Measurements from ENCODE around the gene DPYSL4. TPM values are rescaled to one million over a fixed set of nuclear protein-coding genes. Genes with fewer than 3 reads are reported as not detected.
A peak's percentile ranks its signal among the peaks of the same experiment; 100 is the strongest.

Gene DPYSL4
- total RNA-seq, result 1 to 10 TPM in 2 of 3 donors, under 1 TPM in 1; 0.40 to 1.3 (median 1.0) TPM
- 0.18 TPM for total RNA-seq (2013)

DNA sequence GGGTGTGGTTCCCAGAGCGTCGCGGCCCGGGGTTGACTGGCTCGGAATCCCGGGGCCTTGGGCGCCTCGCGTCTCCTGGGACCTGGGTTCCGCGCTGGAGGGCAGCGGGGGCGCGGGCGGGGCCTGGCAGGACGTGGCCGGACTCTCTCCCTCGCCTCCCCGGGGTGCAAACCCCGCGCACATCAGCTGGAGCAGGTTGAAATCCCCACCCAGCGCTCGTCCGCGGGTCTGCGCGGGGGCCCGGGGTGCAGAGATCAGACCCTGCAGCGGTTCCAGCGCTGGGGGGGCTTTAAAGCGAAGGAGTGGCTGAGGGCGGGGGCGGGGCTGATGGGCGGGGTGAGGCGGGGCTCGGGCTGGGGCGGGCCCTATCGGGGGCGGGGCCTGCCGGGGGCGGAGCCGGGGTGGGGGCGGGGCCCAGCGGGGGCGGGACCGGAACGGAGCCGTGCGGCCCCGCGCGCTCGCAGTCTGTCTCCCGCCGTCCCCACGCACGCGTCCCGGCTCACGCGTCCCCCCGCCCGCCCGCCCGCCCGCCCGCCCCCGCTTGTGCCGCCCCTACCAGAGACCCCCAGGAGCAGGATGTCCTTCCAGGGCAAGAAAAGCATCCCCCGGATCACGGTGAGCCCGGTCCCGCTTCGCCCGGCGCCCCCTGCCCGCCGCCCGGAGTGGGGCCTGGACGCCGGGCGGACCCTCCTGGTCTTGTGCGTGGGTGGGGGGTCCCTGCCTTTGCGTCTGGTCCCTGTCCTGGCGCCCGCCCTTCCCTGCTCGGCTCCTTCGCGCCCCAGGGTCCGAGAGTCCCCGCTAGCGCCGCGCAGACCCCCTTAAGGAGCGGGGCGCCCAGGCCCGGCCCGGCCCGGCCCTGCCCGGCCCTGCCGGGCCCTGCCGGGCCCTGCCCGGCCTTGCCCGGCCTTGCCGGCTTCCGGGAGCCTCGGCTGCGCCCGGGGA, at the start of gene DPYSL4:
TSS of gene DPYSL4 (plus strand) at position 461 of the 942 bp plus-strand sequence. CDS start at position 577, 116 bp downstream.
- WGBS (ENCODE audit: insufficient coverage), result 5% methylated on average over 99 of the region's 109 CpGs
- peak; percentile 79 to 80 (median 80) for ATAC-seq
- DNase-seq, result peak in 1 of 2 donors; percentile 69
- Histone ChIP-seq H3K4me1 (ENCODE audit: control insufficient read depth, insufficient read depth, low read length) (peaks cover 23% of the 10 kb centered on the region), H3K27ac (ENCODE audit: low read length) (no peak within 1 kb of the TSS), H3K27me3 (ENCODE audit: control insufficient read depth, insufficient read depth, low read length) (peaks cover 23% of the 10 kb centered on the region), H3K4me3 (ENCODE audit: low read length) (no peak within 1 kb of the TSS), H3K36me3 (ENCODE audit: control insufficient read depth, insufficient read depth, low read length) (no peaks in the 10 kb centered on the region), H3K9me3 (ENCODE audit: control insufficient read depth, insufficient read depth, low read length) (no peaks in the 10 kb centered on the region)
- Mint-ChIP-seq H3K27me3 (ENCODE audit: low read depth in 2 of 2) (peaks cover 43 to 47% of the 10 kb centered on the region in 2 donors), H3K4me1 (peaks cover 0 to 12% of the 10 kb centered on the region in 2 donors), H3K9me3 (no peaks in the 10 kb centered on the region), H3K36me3 (no peaks in the 10 kb centered on the region), H3K4me3 (peak within 1 kb of the TSS; percentile 68), H3K27ac (no peak within 1 kb of the TSS)
- TF ChIP-seq, protein P1, sequence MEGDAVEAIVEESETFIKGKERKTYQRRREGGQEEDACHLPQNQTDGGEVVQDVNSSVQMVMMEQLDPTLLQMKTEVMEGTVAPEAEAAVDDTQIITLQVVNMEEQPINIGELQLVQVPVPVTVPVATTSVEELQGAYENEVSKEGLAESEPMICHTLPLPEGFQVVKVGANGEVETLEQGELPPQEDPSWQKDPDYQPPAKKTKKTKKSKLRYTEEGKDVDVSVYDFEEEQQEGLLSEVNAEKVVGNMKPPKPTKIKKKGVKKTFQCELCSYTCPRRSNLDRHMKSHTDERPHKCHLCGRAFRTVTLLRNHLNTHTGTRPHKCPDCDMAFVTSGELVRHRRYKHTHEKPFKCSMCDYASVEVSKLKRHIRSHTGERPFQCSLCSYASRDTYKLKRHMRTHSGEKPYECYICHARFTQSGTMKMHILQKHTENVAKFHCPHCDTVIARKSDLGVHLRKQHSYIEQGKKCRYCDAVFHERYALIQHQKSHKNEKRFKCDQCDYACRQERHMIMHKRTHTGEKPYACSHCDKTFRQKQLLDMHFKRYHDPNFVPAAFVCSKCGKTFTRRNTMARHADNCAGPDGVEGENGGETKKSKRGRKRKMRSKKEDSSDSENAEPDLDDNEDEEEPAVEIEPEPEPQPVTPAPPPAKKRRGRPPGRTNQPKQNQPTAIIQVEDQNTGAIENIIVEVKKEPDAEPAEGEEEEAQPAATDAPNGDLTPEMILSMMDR (IDR thresholded peaks at IDR 0.05), result no peak
- intact Hi-C loops (cut with micrococcal nuclease), result no loop called here

DNA sequence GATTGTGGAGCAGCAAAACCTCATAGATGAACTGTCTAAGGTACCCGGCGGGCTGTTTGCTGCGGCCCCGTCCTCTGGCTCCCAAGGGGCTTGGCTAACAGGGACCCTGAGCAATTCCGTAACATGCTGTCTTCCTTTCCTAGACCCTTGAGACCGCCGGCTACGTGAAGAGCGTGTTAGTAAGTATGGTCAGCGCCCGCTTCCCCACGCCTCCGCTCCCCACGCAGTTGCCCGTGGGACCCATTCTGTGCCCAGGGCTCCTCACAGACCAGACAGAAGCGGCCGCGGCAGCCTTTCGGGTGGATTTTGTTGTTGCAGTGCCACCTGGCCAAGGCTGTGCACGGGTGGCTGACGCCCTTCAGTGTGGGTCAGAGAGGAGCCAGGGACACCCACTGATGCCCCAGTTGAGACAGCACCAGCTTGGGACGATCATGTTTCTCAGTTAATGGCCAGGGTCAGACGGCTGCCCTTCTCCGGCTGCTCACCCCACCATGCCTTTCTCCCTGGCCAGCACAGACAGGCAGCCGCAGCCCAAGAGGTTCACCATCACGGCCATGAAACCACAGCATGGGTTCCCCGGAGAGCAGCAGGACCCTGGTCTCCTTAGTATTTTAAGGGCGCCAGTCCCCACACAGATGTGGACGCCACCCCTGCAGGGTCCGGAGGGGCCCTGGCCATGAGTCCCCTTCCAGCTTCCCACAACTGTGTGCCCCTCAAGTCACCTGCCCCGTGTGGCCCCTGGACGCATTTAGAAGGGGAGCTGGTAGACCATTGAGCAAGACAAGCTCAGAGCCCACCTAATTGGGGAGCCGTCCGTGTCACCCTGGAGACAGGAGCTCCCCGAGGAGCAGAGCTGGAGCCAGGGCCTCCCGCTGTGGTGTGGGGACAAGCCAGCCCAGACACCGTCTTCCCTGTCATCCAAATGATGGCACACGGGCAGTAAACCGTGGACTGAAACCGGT, 49.4 kb upstream of the DPYSL4 start:
- ATAC-seq (no peak), DNase-seq (no peak)
- no peaks in the 10 kb centered on the region for H3K27me3 ChIP-seq (ENCODE audit: control insufficient read depth, insufficient read depth, low read length)
- Mint-ChIP-seq H3K27ac (no peak overlapping the region), H3K36me3 (no peaks in the 10 kb centered on the region), H3K9me3 (no peaks in the 10 kb centered on the region), H3K4me1 (no peaks in the 10 kb centered on the region), H3K27me3 (ENCODE audit: low read depth in 2 of 2) (peaks cover 0 to 3% of the 10 kb centered on the region in 2 donors), H3K4me3 (no peak overlapping the region)
- no peaks in the 10 kb centered on the region for H3K9me3 ChIP-seq (ENCODE audit: control insufficient read depth, insufficient read depth, low read length)
- TF ChIP-seq, protein P1 (IDR thresholded peaks at IDR 0.05), result no peak
- no peaks in the 10 kb centered on the region for H3K36me3 ChIP-seq (ENCODE audit: control insufficient read depth, insufficient read depth, low read length)
- no peak overlapping the region for H3K27ac ChIP-seq (ENCODE audit: low read length)
- intact Hi-C loops (cut with micrococcal nuclease), result no loop called here
- peaks cover 1% of the 10 kb centered on the region for H3K4me1 ChIP-seq (ENCODE audit: control insufficient read depth, insufficient read depth, low read length)
- WGBS (ENCODE audit: insufficient coverage), result 89% methylated on average over 40 of the region's 40 CpGs
- no peak overlapping the region for H3K4me3 ChIP-seq (ENCODE audit: low read length)

DNA sequence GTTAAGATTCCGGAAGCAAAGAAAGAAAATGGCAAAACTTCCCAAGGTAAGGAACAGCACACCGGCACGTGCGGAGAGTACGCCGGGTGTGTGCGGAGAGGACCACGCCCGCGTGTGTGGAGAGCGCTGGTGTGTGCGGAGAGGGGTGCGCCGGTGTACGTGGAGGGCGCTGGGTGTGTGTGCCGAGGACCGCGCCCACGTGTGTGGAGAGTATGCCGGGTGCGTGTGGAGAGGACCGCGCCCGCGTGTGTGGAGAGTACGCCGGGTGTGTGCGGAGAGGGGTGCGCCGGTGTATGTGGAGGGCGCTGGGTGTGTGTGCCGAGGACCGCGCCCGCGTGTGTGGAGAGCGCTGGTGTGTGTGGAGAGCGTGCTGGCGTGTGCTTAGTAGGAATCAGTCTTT, 48.6 kb upstream of the DPYSL4 start:
- TF ChIP-seq, protein P1 (IDR thresholded peaks at IDR 0.05), result no peak
- H3K9me3 ChIP-seq (ENCODE audit: control insufficient read depth, insufficient read depth, low read length), result no peaks in the 10 kb centered on the region
- H3K4me3 ChIP-seq (ENCODE audit: low read length), result no peak overlapping the region
- ATAC-seq, result no peak
- no peaks in the 10 kb centered on the region for H3K9me3 Mint-ChIP-seq
- WGBS (ENCODE audit: insufficient coverage), result 94% methylated on average over 37 of the region's 40 CpGs
- DNase-seq, result no peak
- H3K4me1 ChIP-seq (ENCODE audit: control insufficient read depth, insufficient read depth, low read length), result peaks cover 7% of the 10 kb centered on the region
- no peak overlapping the region for H3K4me3 Mint-ChIP-seq
- peaks cover 0 to 6% of the 10 kb centered on the region in 2 donors for H3K27me3 Mint-ChIP-seq (ENCODE audit: low read depth in 2 of 2)
- H3K4me1 Mint-ChIP-seq, result no peaks in the 10 kb centered on the region
- H3K27me3 ChIP-seq (ENCODE audit: control insufficient read depth, insufficient read depth, low read length), result no peaks in the 10 kb centered on the region
- no peak overlapping the region for H3K27ac ChIP-seq (ENCODE audit: low read length)
- H3K27ac Mint-ChIP-seq, result no peak overlapping the region
- H3K36me3 ChIP-seq (ENCODE audit: control insufficient read depth, insufficient read depth, low read length), result no peaks in the 10 kb centered on the region
- no peaks in the 10 kb centered on the region for H3K36me3 Mint-ChIP-seq
- intact Hi-C loops (cut with micrococcal nuclease), result no loop called here

Measured in natural killer cell (primary cell).